ENCODE measurements around the gene GDPD4.

GDPD4 gene

GRCh38 chr11:77310721-77311120 lies 9.2 kb upstream of the GDPD4 start:
- no peak overlapping the region for H3K9ac ChIP-seq (ENCODE audit: low read length)
- no peak overlapping the region for H3K4me2 ChIP-seq (ENCODE audit: low read depth, low read length, poor library complexity, severe bottlenecking)
- H4K20me1 ChIP-seq (ENCODE audit: low read depth, low read length), result no peaks in the 10 kb centered on the region
- H3K9me2 ChIP-seq (replicated peaks; ENCODE audit: insufficient read depth, low read length), result no peaks in the 10 kb centered on the region
- H3K4me3 ChIP-seq (ENCODE audit: insufficient read depth, low read length, poor library complexity, severe bottlenecking), result no peak overlapping the region
- H3K79me2 ChIP-seq (ENCODE audit: insufficient read depth, low read length), result no peaks in the 10 kb centered on the region
- H3K9me3 ChIP-seq (ENCODE audit: insufficient read depth, low read length), result no peaks in the 10 kb centered on the region
- H3F3A ChIP-seq (ENCODE audit: insufficient read depth), result no peaks in the 10 kb centered on the region
- no peak overlapping the region for H2AFZ ChIP-seq (ENCODE audit: low read depth, low read length, severe bottlenecking)
- no peaks in the 10 kb centered on the region for H3K36me3 ChIP-seq (ENCODE audit: low read length)
- TF ChIP-seq CTCF (IDR thresholded peaks at IDR 0.05; ENCODE audit: insufficient read depth, low read length, poor library complexity, severe bottlenecking) (no peak), EZH2phosphoT487 (conservative IDR thresholded peaks at IDR 0.05; ENCODE audit: low read length) (no peak)
- H3K27ac ChIP-seq (ENCODE audit: low read depth, low read length), result no peak overlapping the region
- H3K27me3 ChIP-seq (ENCODE audit: low read length), result no peaks in the 10 kb centered on the region

DNA sequence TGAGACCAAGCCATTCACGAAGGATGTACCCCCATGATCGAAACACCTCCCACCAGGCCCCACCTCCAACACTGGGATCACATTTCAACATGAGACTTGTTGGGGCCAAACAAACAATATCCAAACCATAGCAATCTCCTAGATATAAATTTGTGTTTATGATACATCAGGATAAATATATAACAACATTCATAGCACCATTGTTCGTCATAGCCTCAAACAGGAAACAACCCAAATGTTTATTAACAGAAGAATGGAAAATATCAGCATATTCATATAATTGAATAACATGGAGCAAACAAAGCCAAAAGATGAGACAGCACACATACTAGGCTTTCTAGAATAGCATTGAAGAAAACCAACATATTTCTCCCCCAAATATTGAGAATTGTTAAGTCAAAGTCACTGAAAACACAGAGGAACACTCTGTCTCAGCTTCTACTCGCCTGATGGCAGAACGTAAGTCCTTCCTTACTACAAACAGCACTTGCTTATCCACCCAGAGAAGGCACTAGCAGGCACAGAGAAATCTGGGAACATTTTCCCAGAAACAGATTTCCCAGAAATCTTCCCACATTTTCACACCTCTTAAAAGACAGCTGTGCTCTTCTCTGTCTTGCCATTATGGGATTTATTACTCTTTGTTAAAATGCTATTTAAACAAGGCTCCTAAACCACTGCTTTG lies 8.1 kb upstream of the GDPD4 start:
- Histone ChIP-seq H3K79me2 (ENCODE audit: insufficient read depth, low read length) (no peaks in the 10 kb centered on the region), H3K4me3 (ENCODE audit: insufficient read depth, low read length, poor library complexity, severe bottlenecking) (no peak overlapping the region), H3K27ac (ENCODE audit: low read depth, low read length) (no peak overlapping the region), H4K20me1 (ENCODE audit: low read depth, low read length) (no peaks in the 10 kb centered on the region), H3K4me2 (ENCODE audit: low read depth, low read length, poor library complexity, severe bottlenecking) (no peak overlapping the region), H3K9me3 (ENCODE audit: insufficient read depth, low read length) (no peaks in the 10 kb centered on the region), H3K27me3 (ENCODE audit: low read length) (no peaks in the 10 kb centered on the region), H3K9ac (ENCODE audit: low read length) (no peak overlapping the region), H2AFZ (ENCODE audit: low read depth, low read length, severe bottlenecking) (no peak overlapping the region), H3K36me3 (ENCODE audit: low read length) (no peaks in the 10 kb centered on the region), H3F3A (ENCODE audit: insufficient read depth) (no peaks in the 10 kb centered on the region), H3K9me2 (replicated peaks; ENCODE audit: insufficient read depth, low read length) (no peaks in the 10 kb centered on the region)
- TF ChIP-seq CTCF (IDR thresholded peaks at IDR 0.05; ENCODE audit: insufficient read depth, low read length, poor library complexity, severe bottlenecking) (no peak), EZH2phosphoT487 (conservative IDR thresholded peaks at IDR 0.05; ENCODE audit: low read length) (no peak)

DNA sequence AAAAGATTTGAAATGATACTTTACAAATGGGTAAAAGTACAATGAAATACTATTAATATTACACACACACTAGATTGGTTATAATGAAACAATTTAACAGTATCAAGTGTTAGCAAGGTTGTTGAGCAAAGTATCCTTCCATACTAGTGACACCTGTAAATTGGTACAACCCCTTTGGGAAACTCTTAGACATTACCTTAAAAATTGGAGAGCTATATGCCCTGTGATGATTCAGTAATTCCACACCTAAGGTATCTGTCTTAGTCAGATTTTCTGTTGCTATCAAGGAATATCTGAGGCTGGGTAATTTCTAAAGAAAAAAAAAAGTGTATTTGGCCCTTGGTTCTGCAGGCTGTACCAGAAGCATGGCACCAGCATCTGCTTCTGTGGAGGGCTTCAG lies 7.4 kb upstream of the GDPD4 start:
- H3K9ac ChIP-seq (ENCODE audit: low read length), result no peak overlapping the region
- H3K4me2 ChIP-seq (ENCODE audit: low read depth, low read length, poor library complexity, severe bottlenecking), result no peak overlapping the region
- no peak overlapping the region for H3K4me3 ChIP-seq (ENCODE audit: insufficient read depth, low read length, poor library complexity, severe bottlenecking)
- no peaks in the 10 kb centered on the region for H3K9me3 ChIP-seq (ENCODE audit: insufficient read depth, low read length)
- TF ChIP-seq EZH2phosphoT487 (conservative IDR thresholded peaks at IDR 0.05; ENCODE audit: low read length), result no peak
- no peak for TF ChIP-seq CTCF (IDR thresholded peaks at IDR 0.05; ENCODE audit: insufficient read depth, low read length, poor library complexity, severe bottlenecking)
- H3K79me2 ChIP-seq (ENCODE audit: insufficient read depth, low read length), result no peaks in the 10 kb centered on the region
- H3K9me2 ChIP-seq (replicated peaks; ENCODE audit: insufficient read depth, low read length), result no peaks in the 10 kb centered on the region
- no peak overlapping the region for H3K27ac ChIP-seq (ENCODE audit: low read depth, low read length)
- no peaks in the 10 kb centered on the region for H3F3A ChIP-seq (ENCODE audit: insufficient read depth)
- H3K27me3 ChIP-seq (ENCODE audit: low read length), result no peaks in the 10 kb centered on the region
- no peak overlapping the region for H2AFZ ChIP-seq (ENCODE audit: low read depth, low read length, severe bottlenecking)
- no peaks in the 10 kb centered on the region for H3K36me3 ChIP-seq (ENCODE audit: low read length)
- no peaks in the 10 kb centered on the region for H4K20me1 ChIP-seq (ENCODE audit: low read depth, low read length)

Measured in SU-DHL-6 (cell line).